ENCODE results near the gene MYCN. TPM values are rescaled to one million over a fixed set of nuclear protein-coding genes. Genes with fewer than 3 reads are reported as not detected.

MYCN gene
- total RNA-seq, 1 experiment from 2014 or later: not detected

- no peak for DNase-seq (ENCODE audit: low spot score)
Observed at GRCh38 chr2:15995603-15996002, 55.3 kb downstream of the MYCN start.

Small RNA genes within 50 kb of the gene (small RNA-seq; reads per million reads assigned to genes)
- gene RF01210: not detected
- not detected for gene RN7SL104P

Data from HT-29 (cell line).